Activated naive CD8-positive, alpha-beta T cell treated with anti-CD3 and anti-CD28 coated beads, Interleukin-2, amount 10 ng/mL, durations not matched to agents 7 days and 5 days (primary cell): ENCODE data around the gene TMED4. TPM values are rescaled to one million over a fixed set of nuclear protein-coding genes. Genes with fewer than 3 reads are reported as not detected.

ENCODE experiments used
- ATAC-seq: fragments of 150-1000 bp; cut with Tn5 transposase; one replicate; pipeline ENCODE4 v1.10.0; 2021; ENCODE audit warnings: low read depth, moderate library complexity
- POLR2A ChIA-PET: fragments of 350-600 bp; sonication (Branson Sonifier 250); formaldehyde crosslinking; loops from one replicate; lab custom pipeline; 2021; ENCODE audit warnings: antibody characterized with exemption; lab: Charles Lee
- DNase-seq: peaks from one replicate; pipeline ENCODE4 v3.0.0; 2021
- H3K27ac Mint-ChIP-seq: one replicate; pipeline ENCODE4 v1.8.0; 2022; ENCODE audit warnings: mild to moderate bottlenecking, mixed read lengths
- H3K27me3 Mint-ChIP-seq: one replicate; pipeline ENCODE4 v1.8.0; 2022; ENCODE audit warnings: mild to moderate bottlenecking, moderate library complexity, mixed read lengths
- H3K36me3 Mint-ChIP-seq: one replicate; pipeline ENCODE4 v1.8.0; 2021; ENCODE audit warnings: mild to moderate bottlenecking, mixed read lengths
- H3K4me1 Mint-ChIP-seq: one replicate; pipeline ENCODE4 v1.8.0; 2021; ENCODE audit warnings: mixed read lengths
- H3K4me3 Mint-ChIP-seq: one replicate; pipeline ENCODE4 v1.8.0; 2022; ENCODE audit warnings: mild to moderate bottlenecking, moderate library complexity, mixed read lengths
- H3K9me3 Mint-ChIP-seq: one replicate; pipeline ENCODE4 v1.8.0; 2021; ENCODE audit warnings: mixed read lengths
- total RNA-seq, 2 experiments: library from RNA; stranded (reverse); gene quantifications; one replicate each; pipeline ENCODE4 v1.2.3, GENCODE V29; 2021

The TMED4 gene
- total RNA-seq, 2 experiments from 2014 or later: 91.4 to 94.3 TPM

DNA sequence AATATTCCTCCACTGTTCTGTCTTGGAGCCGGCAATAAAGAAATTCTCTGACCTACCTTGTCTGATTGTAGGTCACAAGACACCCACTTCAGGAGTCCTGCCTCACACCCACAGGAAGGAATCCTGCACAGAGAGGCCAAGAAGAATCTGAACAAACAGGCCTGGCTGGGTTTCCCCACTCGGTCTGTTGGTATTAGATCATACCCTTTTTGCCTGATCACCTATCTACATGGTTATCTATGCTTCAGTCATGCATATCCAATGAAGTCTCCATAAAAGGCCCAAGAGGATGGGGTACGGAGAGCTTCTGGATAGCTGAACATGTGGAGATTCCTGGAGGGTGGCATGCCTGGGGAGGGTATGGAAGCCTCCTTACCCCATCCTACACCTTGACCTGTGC is 36.7 kb upstream of the TMED4 start:
- DNase-seq (no peak), ATAC-seq (no peak)
- H3K27ac Mint-ChIP-seq: no peak overlapping the region
- peaks cover 23% of the 10 kb centered on the region for H3K36me3 Mint-ChIP-seq
- peaks cover 55% of the 10 kb centered on the region for H3K4me1 Mint-ChIP-seq
- no peak overlapping the region for H3K4me3 Mint-ChIP-seq
- H3K27me3 Mint-ChIP-seq: no peaks in the 10 kb centered on the region
- H3K9me3 Mint-ChIP-seq: no peaks in the 10 kb centered on the region
- POLR2A ChIA-PET: interaction anchor here (0.5 kb wide), 1 partner anchor 125 kb away, joined by 3 read pairs; no protein-coding TSS in a partner anchor

DNA sequence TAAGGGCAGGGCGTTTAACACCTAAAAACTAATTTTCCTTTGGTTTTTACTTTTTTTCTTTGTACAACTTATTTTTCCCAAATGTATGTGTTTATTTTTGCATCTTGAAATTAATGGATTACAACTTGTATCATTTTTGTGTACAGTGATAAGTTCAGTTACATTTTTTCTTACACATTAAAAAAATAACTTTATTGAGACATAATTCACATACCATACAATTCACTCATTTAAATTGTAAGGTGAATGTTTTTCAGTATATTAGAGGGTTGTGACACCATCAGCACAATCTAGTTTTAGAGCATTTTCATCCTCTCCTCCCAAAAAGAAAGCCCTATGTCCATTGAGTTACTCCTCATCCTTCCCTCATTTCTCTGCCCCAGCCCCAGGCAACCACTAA is 36.0 kb upstream of the TMED4 start:
- no peak overlapping the region for H3K4me3 Mint-ChIP-seq
- peaks cover 48% of the 10 kb centered on the region for H3K4me1 Mint-ChIP-seq
- H3K36me3 Mint-ChIP-seq: peaks cover 21% of the 10 kb centered on the region
- H3K9me3 Mint-ChIP-seq: no peaks in the 10 kb centered on the region
- H3K27me3 Mint-ChIP-seq: no peaks in the 10 kb centered on the region
- peak overlapping the region; percentile 49 for H3K27ac Mint-ChIP-seq
- DNase-seq (no peak), ATAC-seq (no peak)
- POLR2A ChIA-PET: interaction anchor here (1.4 kb wide), 1 partner anchor 21 kb away, joined by 8 read pairs; no protein-coding TSS in a partner anchor

DNA sequence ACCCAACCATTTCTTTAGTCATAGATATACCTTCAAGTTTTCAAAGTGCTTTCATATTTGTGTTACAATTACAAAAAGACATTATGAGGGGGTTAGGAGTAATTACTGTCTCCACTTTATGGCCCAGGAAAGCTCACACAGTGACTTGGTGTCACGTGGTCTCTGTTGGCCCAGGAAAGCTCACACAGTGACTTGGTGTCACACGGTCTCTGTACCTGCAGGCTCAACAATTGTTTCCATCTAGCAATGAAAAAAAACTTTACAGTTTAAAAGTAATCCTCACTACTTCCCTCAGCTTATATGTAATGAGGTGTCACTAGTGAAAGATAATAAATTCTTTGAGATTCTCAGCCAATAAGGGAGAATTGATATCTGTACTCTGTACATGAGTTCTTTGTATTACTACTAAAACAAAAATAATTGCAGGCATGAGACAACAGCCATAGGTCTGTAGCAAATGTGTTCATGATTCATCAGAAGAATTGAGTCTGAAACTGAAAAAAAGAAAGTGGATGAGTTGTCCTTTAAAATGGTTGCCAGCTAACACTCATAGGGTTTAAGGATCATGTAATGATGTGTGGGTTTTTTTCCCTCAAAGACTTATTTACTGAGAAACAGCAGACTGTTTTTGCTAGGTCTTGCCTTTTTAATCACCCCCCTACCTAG is 35.3 kb upstream of the TMED4 start:
- peak; percentile 52 for ATAC-seq
- H3K9me3 Mint-ChIP-seq: no peaks in the 10 kb centered on the region
- H3K27me3 Mint-ChIP-seq: no peaks in the 10 kb centered on the region
- H3K4me3 Mint-ChIP-seq: peak overlapping the region; percentile 20
- peaks cover 20% of the 10 kb centered on the region for H3K36me3 Mint-ChIP-seq
- no peak for DNase-seq
- H3K27ac Mint-ChIP-seq: peak overlapping the region; percentile 45
- POLR2A ChIA-PET: interaction anchor here (0.6 to 1.4 kb wide), 2 partner anchors 10 to 21 kb away, joined by 3 to 8 read pairs; no protein-coding TSS in a partner anchor
- peaks cover 43% of the 10 kb centered on the region for H3K4me1 Mint-ChIP-seq

DNA sequence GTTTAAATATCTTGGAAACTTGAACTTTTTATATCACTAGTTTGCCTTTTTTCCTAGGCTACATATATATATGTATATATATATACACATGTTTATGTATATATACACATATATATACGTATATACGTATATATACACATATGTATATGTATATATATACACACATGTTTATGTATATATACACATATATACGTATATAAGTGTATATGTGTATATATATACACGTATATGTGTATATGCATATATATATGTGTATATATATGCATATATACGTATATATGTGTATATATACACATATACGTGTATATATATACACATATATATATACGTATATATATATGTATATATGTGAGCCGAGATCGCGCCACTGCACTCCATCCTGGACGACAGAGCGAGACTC is 34.5 kb upstream of the TMED4 start:
- Mint-ChIP-seq H3K27ac (no peak overlapping the region), H3K4me3 (no peak overlapping the region)
- POLR2A ChIA-PET: no interaction called here

DNA sequence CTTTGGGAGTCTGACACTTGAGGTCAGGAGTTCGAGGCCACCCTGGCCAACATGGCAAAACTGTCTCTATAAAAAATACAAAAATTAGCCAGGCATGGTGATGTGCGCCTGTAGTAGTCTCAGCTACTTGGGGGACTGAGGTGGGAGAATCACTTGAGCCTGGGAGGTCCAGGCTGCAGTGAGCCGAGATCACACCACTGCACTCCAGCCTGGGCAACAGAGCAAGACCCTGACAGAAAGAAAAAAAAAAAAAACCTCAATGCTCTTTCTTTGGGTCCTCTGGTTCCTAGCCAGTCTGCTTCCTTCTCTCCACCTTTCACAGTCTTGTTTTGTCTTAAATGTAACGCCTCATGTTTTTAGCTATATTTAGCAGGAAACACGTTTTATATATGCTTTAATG is 33.8 kb upstream of the TMED4 start:
- H3K4me3 Mint-ChIP-seq: no peak overlapping the region

More for the DNA sequence above, 34.5 kb upstream of the TMED4 start:
- H3K27me3 Mint-ChIP-seq: no peaks in the 10 kb centered on the region
- DNase-seq: no peak
- peaks cover 45% of the 10 kb centered on the region for H3K4me1 Mint-ChIP-seq
- peaks cover 17% of the 10 kb centered on the region for H3K36me3 Mint-ChIP-seq
- ATAC-seq: no peak
- H3K9me3 Mint-ChIP-seq: no peaks in the 10 kb centered on the region

DNA sequence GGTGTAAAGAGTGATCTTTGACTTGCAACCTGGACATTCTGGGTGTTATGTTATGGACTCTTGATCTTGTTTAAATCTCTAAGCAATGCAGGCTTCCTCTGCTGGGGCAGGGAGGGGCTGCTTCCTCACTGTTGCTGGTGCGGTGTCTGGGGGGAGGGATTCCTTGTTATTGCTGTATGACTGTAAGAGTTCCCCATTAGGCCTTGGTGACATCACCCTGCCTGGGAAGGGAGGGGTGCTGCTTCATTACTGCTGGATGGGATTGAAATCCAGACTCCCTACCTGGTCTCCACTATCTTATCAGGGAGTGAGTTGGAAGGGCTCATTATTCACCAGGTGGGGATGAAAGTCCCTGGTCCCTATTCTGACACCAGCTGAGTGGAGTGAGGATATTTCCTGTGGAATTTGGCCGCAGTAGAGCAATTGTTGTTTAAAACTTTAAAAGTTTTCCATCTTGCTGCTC is 33.1 kb upstream of the TMED4 start:
- Mint-ChIP-seq H3K4me1 (peaks cover 43% of the 10 kb centered on the region), H3K36me3 (peaks cover 9% of the 10 kb centered on the region), H3K27ac (peak overlapping the region; percentile 84), H3K9me3 (no peaks in the 10 kb centered on the region), H3K4me3 (peak overlapping the region; percentile 11), H3K27me3 (no peaks in the 10 kb centered on the region)
- POLR2A ChIA-PET: no interaction called here
- no peak for DNase-seq
- ATAC-seq: peak; percentile 48

More for the DNA sequence above, 33.8 kb upstream of the TMED4 start:
- no peak for ATAC-seq
- Mint-ChIP-seq H3K36me3 (peaks cover 10% of the 10 kb centered on the region), H3K27me3 (no peaks in the 10 kb centered on the region), H3K27ac (no peak overlapping the region), H3K4me1 (peaks cover 42% of the 10 kb centered on the region), H3K9me3 (no peaks in the 10 kb centered on the region)
- DNase-seq: no peak
- POLR2A ChIA-PET: no interaction called here

DNA sequence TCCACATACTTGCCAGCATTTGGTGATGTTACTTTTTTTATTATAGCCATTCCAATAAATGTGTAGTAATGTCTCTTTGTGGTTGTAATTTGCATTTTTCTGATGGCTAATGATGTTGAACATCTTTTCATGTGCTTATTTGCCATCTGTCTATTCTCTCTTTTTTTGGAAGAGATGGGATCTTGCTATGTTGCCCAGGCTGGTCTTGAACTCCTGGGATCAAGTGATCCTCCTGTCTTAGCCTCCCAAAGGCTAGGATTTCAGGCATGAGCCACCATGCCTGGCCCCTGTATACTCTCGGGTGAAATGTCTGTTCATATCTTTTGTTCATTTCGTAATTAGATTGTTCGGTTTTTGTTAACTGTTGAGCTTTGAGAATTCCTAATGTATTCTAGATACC is 27.8 kb upstream of the TMED4 start:
- H3K36me3 Mint-ChIP-seq: peaks cover 8% of the 10 kb centered on the region
- H3K27ac Mint-ChIP-seq: no peak overlapping the region
- H3K27me3 Mint-ChIP-seq: no peaks in the 10 kb centered on the region
- ATAC-seq (no peak), DNase-seq (no peak)
- H3K9me3 Mint-ChIP-seq: no peaks in the 10 kb centered on the region
- POLR2A ChIA-PET: interaction anchor here (0.7 to 5.4 kb wide), 2 partner anchors 29 to 408 kb away, joined by 3 to 104 read pairs; no protein-coding TSS in a partner anchor
- peaks cover 40% of the 10 kb centered on the region for H3K4me1 Mint-ChIP-seq
- H3K4me3 Mint-ChIP-seq: no peak overlapping the region

DNA sequence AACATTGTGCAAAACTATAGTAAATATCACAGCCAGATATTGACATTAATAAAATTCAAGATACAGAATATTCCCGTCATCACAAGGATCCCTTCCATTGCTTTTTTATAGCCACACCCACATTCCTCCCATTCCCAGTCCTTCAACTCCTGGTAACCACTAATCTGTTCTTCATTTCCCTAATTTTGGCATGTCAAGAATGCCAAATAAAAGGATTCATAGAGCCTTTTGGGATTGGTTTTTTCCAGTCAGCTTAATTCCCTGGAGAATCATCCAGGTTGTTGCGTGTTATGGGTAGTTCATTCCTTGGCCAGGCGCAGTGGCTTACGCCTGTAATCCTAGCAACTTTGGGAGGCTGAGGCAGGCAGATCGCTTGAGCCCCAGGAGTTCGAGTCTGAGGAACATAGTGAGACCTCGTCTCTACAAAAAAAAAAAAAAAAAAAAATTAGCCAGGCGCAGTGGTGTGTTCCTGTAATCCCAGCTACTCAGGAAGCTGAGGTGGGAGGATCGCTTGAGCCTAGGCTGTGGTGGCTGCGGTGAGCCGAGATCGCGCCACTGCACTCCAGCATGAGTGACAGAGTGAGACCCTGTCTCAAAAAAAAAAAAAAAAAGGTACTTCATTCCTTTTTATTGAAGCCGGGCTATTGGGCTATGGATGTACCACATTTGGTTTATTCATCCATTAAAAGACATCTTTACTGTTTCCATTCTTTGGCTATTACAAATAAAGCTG is 27.1 kb upstream of the TMED4 start:
- Mint-ChIP-seq H3K27ac (peak overlapping the region; percentile 42), H3K4me3 (peak overlapping the region; percentile 59), H3K36me3 (peaks cover 4% of the 10 kb centered on the region), H3K4me1 (peaks cover 36% of the 10 kb centered on the region), H3K27me3 (peaks cover 6% of the 10 kb centered on the region), H3K9me3 (no peaks in the 10 kb centered on the region)
- DNase-seq (peak; percentile 44), ATAC-seq (no peak)
- POLR2A ChIA-PET: interaction anchor here (0.7 to 5.4 kb wide), 2 partner anchors 30 to 408 kb away, joined by 3 to 104 read pairs; no protein-coding TSS in a partner anchor

DNA sequence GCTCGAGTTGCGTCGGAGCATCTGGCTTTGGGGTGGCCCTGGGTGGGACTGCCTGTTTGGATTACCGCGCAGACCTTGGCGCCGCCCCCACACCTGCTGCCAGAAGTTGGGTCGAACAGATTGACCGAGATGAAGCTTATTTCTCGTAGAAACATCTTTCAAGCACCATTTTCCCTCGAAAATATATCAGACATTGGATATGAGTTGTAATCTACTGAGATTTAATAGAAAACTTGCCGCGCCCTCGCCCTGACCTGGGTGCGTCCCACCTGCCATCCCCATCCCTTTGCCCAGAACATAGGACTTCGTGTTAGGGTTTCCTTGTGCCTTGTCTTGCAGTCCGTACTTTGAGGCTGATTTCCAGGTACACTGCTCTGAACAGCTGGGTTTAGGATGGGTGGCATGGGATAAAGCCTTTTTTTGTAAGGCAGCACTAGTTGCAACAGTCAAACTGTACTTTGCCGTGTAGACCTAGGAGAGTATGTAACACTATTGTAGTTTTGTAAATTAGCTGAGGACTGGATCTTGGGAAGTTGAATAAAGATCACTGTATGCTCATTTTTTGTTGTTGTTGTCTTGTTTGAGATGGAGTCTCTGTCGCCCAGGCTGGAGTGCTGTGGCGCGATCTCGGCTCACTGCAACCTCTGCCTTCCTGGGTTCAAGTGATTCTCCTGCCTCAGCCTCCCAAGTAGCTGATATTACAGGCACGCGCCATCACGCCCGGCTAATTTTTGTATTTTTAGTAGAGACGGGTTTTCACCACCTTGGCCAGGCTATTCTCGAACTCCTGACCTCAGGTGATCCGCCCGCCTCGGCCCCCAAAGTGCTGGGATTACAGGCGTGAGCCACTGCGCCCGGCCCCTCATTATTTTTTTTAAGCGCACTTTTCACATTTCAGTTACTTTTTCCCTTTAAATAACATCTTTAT is 25.4 kb upstream of the TMED4 start:
- H3K27ac Mint-ChIP-seq: peak overlapping the region; percentile 100
- H3K4me3 Mint-ChIP-seq: peak overlapping the region; percentile 99
- H3K4me1 Mint-ChIP-seq: peaks cover 36% of the 10 kb centered on the region
- POLR2A ChIA-PET: interaction anchor here (1.0 to 5.4 kb wide), 18 partner anchors 10 to 563 kb away, joined by 3 to 104 read pairs (median 8); partner anchors contain the start of genes DBNL, DDX56, H2AZ2 and NUDCD3
- H3K9me3 Mint-ChIP-seq: no peaks in the 10 kb centered on the region
- peaks cover 11% of the 10 kb centered on the region for H3K27me3 Mint-ChIP-seq
- ATAC-seq (no peak), DNase-seq (no peak)
- peaks cover 4% of the 10 kb centered on the region for H3K36me3 Mint-ChIP-seq

DNA sequence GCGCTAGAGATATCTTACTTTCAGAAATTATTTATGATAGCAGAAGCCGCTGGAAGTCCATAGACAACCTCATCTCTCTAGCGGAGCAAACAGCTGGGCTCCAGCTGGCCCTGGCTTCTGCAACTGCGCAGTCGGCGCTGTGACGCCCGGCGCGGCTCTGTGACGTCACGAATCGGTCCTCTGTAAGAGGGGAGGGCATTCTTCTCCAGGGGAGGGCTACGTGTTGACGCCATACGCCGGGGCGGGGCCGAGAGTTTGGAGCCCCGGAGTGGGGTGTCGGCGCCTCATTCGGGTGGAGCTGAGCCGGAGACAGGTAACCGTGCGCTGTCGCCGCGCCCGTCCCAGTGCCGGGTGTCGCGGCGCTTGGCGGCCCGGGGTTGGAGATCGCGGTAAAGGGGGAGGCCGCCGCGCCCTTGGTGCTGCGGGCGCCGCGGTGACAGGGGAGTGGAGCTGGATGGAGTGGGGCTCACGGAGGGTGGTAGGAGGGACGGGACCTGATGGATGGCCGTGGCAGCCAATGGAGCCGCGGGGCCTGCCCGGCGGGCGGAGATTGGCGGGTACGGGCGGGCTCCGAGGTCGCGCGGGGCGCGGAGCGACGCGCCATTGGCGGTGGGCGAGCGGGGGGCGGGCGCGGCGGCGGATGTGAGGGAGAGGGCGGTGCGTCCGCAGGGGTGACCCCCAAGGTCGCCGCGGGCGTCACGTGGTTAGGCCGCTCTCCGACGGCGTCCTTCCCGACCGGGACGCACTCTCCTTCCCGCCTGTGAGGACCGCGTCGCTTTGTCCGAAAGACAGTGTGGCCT is 24.5 kb upstream of the TMED4 start, which contains the start of gene OGDH:
Gene OGDH, plus strand, starts transcription at position 287 of the 800 bp plus-strand sequence. CDS start 17,717 bp downstream, outside the sequence.
- peaks cover 32% of the 10 kb centered on the region for H3K4me1 Mint-ChIP-seq
- H3K9me3 Mint-ChIP-seq: no peaks in the 10 kb centered on the region
- peaks cover 4% of the 10 kb centered on the region for H3K36me3 Mint-ChIP-seq
- DNase-seq (peak; percentile 99), ATAC-seq (peak; percentile 98)
- H3K27ac Mint-ChIP-seq: peak within 1 kb of the TSS; percentile 100
- H3K27me3 Mint-ChIP-seq: peaks cover 11% of the 10 kb centered on the region
- POLR2A ChIA-PET: interaction anchor here (0.7 to 5.4 kb wide), 24 partner anchors 11 to 562 kb away, joined by 3 to 104 read pairs (median 4); partner anchors contain the start of genes DBNL, DDX56, H2AZ2 and NUDCD3
- H3K4me3 Mint-ChIP-seq: peak within 1 kb of the TSS; percentile 99

DNA sequence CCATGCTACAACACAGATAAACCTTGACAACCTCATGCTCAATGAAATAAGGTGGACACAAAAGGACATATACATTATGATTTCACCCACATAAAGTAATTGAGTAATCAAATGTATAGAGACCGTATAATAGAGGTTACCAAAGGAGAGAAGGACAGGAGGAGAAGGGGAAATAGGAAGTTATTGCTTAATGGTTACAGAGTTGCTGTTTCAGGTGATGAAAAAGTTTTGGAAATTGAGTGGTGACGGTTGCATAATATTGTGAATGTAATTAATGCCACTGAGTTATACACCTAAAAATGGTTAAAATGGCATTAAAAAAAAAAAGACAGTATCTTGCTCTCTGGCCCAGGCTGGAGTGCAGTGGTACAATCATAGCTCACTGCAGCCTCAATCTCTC is 22.9 kb upstream of the TMED4 start:
- Mint-ChIP-seq H3K27me3 (peaks cover 17% of the 10 kb centered on the region), H3K4me1 (peaks cover 29% of the 10 kb centered on the region), H3K36me3 (peaks cover 4% of the 10 kb centered on the region), H3K4me3 (peak overlapping the region; percentile 58), H3K9me3 (no peaks in the 10 kb centered on the region), H3K27ac (no peak overlapping the region)
- POLR2A ChIA-PET: interaction anchor here (0.7 to 5.4 kb wide), 5 partner anchors 16 to 617 kb away, joined by 3 to 104 read pairs (median 25); partner anchors contain the start of genes H2AZ2 and ZMIZ2
- ATAC-seq (no peak), DNase-seq (no peak)

DNA sequence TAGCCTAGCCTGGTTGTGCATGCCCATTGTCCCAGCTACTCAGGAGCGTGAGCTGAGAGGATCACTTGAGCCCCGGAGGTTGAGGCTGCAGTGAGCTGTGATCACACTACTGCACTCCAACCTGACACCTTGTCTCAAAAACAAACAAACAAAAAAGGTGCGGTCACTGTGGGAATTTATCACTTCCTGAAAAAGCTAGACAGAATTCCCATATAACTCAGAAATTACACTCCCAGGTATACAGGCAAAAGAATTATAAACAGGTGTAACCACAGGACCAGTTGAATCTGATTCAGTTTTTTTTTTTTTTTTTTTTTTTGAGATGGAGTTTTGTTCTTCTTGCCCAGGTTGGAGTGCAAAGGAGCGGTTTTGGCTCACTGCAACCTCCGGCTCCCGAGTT is 21.2 kb upstream of the TMED4 start:
- POLR2A ChIA-PET: interaction anchor here (0.6 to 0.7 kb wide), 2 partner anchors 61 to 101 kb away, joined by 3 read pairs; no protein-coding TSS in a partner anchor
- H3K27ac Mint-ChIP-seq: no peak overlapping the region

More for the DNA sequence above, 21.2 kb upstream of the TMED4 start:
- Mint-ChIP-seq H3K4me1 (peaks cover 18% of the 10 kb centered on the region), H3K36me3 (peaks cover 4% of the 10 kb centered on the region), H3K9me3 (no peaks in the 10 kb centered on the region), H3K27me3 (peaks cover 21% of the 10 kb centered on the region), H3K4me3 (no peak overlapping the region)
- no peak for DNase-seq
- no peak for ATAC-seq
